ENCODE measurements around the gene LYL1.

Gene LYL1

DNA sequence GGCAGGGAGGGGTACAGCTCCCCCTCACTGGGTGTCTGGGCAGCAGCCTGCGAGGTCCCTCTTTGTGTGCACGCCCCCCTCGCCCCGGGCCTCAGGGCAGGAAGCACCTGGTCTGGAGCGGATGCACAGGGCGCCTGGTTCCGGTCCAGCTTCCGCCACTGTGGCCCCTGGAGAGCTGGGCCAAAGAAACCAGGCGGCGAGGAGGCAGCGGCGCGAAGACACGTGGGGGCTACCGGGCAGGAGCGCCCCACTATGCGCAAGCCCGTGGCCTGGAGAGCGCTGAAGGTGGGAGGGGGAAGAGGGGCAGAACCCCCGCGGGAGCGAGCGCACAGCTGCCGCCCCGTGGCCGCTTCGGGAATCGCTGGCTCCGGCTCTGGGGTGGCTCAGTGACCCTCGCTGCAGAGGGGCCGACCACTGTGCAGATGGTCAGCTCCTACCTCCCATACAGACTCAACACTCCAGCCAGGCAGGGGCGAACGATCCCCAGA is 1.7 kb upstream of the LYL1 start:
- DNase-seq, result no peak

DNA sequence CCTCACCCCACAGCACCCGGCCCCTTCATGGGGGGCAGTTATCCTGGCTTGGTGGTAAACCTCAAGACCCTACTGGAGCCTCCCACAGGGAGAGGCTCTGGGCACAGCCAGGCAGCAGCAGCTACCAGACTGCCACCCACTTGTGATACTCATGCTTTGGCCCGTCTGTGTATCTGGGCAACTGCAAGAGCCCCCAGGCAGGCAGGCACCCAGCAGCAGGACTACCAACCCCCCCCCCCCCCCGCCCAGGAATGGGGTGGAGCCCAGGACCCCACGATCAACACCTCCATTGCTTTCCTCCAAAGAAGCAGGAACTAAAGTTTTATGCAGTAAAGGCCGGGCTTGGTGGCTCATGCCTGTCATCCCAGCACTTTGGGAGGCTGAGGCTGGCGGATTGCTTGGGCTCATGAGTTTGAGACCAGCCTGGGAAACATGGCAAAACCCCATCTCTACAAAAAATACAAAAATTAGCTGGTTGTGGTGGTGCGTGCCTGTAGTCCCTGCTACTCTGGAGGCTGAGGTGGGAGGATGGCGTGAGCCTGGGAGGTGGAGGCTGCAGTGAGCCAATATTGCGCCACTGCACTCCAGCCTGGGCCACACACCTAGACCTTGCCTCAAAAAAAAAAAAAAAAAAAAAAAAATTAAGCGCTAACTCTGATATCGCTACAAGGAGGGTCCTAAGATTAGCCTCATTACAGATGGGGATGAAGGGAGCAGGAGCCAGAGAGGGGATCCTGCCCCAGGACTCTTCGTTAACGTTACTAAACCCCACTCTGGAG is 1.1 kb upstream of the LYL1 start:
- no peak for DNase-seq

DNA sequence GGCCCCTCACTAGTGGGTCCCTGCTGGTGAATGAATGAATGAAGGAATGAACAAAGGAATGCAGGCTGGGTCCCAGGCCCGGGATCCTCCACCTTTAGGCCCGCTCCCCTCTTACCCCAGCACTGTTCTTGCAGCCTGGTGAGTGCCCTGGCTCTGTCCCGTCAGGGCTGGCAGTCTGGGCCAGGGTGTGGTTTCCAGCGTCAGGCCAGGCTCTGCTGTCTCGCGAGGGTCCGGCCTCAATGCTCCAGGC is 317 bp downstream of the LYL1 start:
- DNase-seq, result no peak

DNA sequence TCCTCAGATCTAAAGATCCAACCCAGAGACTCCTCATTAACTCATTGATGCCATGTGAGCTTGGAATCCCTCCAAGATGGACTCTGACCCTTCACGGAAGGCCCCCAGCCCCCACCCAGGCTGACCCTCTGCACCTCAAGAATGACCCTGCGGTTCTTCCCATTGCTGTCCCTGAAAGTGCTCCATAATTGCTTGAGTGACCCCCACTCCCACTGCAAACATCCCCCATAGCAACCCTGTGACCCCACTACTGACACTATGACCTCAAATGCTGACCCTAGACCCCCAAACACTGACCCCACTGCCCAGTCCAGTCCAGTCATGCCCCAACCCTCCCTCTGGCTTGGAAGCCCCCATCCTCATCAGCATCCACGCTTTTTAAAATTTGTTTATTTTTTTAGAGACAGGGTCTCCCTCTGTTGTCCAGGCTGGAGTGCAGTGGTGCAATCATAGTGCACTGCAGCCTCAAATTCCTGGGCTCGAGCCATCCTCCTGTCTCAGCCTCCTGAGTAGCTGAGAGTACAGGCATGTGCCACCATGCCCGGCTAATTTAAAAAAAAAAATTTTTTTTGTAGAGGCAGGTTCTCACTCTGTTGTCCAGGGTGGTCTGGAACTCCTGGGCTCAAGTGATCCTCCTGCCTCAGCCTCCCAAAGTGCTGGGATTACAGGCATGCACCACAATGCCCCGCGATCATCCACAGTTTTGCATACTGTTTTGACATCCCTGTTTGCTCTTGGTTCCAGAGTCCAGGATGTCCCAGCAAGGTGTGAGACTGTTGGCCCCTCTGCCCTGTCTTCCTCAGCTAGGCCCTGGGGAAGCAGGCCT is 855 bp downstream of the LYL1 start:
- no peak for DNase-seq

DNA sequence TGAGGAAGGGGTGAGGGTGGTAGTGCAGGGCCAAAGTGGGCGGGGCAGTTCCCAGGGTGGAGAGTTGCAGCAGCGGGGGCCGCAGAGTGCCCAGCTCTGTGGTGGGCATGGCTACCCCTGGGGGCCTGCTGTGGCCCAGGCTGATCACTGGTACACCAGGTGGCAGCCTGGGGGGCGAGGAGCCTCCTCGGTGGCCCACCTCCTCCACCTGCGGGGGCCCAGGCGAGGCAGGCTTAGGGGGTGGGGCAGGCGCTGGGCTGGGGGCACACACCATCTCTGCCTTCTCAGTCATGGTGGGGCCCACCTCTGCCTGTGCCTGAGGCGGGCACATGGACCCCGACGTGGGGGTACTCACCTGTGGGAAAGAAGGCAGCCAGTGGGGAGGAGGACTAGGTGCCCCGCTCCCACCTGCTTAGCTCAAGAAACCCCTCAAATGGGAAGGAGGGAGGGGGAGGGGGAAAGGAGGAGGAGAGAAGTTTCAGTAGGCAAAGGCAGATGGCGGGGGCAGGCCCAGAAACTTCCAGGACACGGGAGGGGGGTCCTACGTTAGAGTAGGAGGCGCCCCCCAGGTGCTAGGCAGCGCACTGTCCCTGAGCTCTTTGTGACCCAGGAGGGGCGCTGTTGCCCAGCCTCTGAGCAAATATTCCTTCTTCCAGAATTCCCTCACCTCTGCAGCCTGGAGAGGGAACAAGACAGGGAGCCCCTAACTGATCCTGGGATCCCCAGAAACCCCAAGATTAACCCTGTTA is 1.6 kb downstream of the LYL1 start:
- no peak for DNase-seq

DNA sequence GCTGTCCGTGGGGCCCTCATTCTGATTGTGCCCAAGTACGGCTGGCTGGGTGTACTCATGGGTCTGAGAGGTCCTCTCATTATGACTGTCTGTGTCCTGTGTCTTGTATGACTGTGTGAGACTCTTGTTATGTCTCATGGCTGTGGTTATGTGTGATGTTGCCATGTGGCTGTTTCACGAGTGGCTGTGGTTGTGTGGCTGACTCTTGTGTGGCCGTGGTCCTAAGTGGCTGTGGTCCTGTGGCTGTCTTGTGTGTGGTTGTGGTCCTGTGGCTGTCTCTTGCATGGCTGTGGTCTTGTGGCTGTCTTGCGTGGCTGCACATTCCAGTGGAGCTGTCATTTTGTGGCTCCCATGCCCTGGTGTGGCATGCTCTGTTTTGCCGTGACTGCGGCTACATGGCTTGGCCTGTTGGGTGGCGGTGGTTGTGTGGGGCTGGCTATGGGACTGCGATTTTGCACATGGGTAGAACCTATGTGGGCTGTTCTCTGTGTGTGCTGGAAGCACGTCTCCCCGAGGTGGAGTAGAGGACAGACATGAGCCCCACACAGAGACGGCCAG is 2.5 kb downstream of the LYL1 start:
- DNase-seq, result no peak

DNA sequence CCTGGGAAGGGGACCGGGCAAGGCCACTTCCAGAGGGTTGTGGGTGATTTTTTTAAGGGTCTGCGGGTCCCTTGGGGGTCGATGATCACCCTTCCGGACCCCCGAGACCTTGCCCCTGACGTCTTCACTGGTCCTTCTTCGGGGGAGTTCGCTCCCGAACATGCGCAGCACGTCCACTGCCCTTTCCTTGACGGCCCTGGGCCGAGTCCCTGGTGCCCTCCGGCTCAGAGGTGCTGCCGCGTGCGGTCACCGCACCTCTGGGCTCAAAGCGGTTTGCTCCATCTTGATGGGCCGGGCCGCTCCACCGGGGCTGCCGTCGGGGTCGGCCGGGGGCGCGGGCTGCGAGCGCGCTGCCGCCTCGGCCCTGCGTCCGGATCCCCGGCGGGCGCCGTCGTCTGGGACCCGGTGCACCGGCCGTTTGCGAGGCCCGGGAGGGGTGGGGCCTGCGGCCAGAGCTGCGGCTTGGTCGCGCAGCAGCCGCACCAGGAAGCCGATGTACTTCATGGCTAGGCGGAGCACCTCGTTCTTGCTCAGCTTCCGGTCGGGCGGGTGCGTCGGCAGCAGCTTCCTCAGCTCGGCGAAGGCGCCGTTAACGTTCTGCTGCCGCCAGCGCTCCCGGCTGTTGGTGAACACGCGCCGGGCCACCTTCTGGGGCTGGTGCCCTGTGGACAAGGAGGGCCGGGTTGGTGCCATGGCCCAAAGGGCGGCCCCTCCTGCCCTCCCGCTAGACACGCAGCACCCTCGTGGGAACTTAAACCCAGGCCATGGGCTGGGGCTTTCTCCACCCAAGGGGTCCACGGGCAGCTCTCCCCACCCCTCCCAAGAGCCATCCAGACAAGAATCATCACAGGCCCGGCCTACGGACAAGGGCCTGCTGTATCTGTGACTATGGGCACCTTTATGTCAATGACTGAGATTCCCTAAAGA is 3.3 kb downstream of the LYL1 start:
- peak; percentile 75 for DNase-seq

DNA sequence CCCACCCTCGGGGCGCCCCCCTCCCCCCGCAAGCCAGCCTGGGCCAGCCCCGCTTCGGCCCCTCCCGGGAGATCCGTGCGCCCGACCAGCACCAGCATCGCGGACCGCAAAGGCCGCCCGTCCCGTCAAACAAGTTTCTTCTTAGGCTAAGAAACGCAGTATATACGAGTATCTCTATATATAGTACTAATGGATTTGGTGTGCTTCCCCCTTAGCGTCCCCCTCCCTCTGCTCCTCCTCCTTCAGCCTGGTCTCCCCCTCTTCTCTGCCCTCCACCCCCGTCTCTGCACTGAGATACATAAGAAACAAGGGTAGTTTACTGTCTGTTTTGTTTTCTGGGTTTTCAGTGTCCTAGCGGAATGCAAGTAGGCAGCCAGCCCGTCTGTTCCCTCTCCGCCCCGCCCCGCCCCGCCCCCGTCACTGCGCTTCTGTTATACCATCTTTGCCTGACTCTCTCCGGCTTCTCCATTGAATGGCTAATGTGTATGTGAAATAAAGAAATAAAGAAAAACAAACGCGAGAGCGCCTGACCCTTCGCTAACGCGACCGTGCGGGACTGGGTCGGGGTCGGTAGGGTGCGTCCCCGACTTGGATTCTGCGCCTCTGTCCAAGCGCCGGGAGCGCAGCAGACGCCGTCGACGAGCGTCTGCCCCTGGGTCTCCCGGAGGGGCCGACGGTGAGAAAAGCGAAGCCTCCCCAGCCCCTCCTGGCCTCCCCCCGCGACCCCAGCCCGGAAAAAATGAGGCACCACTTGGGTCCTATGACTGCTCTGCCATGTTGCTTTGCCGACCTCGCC is 4.2 kb downstream of the LYL1 start:
- no peak for DNase-seq

DNA sequence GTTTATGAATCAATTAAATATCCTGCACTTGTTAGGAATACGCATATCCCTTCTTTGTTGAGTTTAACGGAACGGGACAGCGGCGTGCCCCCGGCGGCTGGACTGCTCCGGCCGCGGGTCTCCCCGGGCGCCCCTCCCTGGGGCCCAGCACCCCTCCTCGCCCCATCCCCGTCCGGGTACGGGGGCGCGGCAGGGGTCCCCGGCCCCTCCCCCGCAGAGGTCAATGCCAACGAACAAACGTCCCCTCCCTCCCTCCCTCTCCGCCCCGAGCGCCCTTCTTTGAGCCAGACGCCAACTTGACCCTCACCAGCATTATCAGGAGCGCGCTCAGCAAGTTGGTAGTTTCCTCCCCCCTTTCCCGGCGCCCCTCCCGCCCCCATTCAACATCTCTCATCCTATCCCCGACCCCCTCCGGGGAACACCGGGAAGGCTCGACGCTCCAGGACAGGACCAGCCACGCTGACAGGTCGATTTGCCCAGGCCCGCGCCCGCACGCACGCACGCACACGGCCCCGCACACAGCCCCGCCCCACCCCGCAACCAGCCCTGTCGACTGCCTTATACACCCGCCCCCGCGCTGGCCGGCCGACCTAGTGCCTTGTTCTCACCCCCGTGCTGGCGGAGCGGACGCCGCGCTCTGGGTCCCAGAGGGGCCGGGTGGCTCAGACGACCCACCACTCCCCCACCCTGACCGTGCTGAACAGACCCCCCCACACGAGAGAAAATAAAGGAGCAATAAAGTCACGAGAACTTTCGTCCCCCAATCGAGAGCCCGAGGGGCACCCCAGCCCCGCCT is 5.0 kb downstream of the LYL1 start:
- DNase-seq, result no peak

DNA sequence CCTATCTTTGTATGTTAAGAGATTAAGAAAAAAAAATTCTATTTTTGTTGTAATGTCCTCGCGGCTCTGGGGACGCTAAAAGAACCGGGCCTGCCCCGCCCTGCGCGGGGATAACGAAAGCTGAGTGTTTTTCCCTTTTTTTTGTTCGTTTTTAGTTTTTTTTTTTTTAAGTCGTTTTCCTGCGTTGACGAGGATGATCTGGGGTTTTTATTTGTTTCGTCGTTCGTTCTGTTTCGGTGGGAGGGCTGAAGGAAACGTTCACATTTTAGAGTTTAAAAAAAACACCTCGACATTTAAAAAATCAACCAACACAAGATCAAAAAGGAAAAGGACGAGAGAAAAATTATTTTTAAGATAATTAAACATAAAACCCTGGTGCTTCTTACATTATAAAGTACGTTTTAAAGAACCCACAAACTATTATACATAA is 5.6 kb downstream of the LYL1 start:
- DNase-seq, result no peak

DNA sequence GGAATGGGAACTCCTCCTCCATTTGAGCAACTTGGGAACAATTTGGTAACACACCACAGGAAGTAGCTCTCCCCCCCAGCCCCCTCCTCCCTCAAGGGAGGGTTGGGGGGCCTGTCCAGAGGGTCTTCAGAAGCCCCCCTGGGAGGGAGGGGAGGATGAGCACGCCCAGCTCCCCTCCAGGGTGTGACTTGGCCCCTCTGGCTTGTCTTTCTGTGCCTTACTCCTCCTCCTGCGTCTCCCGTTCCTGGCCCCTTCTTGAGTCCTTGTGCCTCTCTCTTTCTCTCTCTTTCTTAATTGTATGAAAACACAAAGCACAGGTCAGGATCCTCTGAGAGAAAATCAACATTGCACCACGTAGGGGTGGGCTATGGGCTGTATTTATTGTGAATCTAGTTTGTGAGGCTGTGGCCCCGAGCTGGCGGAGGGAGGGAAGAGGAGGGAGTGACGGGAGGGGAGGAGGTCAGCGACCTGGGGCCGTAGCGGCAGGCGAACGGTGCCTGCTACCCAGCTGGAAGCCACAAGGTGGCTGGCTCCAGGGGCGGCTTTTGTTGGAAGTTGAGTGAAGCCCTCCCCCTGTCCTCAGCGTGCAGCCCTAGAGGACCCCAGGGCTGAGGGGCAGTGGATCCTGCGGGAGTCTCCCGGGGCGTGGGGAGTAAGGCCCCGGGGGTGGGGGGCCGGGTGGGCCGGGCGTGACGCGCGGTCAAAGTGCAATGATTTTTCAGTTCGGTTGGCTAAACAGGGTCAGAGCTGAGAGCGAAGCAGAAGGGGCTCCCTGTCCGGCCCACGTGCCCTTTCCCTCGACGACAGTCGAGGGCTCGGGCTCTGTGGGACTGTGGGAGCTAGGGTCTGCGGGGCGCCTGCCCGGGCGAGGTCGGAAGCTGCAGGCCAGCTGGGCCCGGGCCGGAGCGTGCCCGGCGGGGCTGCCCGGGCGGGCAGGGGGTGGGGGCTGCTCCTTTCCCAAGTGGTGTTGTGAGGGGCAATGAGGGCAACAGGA is 6.4 kb downstream of the LYL1 start:
- peak; percentile 88 for DNase-seq

DNA sequence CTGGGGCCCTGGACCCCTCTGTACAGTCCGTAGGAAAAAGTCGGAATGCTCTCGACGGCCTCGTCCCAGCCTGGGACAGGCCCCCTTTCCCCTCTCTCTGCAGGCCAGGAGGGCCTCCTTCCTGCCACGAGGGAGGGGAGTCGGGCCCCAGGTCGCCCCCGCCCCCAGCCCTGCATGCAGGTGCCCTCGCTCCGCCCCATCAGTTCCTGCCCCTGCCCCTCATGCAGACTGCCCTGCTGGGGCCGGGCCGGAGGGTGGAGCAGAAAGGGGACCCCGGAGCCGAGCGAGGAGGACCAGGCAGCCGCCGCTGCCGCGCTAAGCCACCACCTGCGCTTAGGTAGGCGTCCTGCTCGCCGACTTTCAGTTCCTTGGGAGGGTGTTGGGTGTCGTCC is 7.3 kb downstream of the LYL1 start:
- DNase-seq, result no peak

DNA sequence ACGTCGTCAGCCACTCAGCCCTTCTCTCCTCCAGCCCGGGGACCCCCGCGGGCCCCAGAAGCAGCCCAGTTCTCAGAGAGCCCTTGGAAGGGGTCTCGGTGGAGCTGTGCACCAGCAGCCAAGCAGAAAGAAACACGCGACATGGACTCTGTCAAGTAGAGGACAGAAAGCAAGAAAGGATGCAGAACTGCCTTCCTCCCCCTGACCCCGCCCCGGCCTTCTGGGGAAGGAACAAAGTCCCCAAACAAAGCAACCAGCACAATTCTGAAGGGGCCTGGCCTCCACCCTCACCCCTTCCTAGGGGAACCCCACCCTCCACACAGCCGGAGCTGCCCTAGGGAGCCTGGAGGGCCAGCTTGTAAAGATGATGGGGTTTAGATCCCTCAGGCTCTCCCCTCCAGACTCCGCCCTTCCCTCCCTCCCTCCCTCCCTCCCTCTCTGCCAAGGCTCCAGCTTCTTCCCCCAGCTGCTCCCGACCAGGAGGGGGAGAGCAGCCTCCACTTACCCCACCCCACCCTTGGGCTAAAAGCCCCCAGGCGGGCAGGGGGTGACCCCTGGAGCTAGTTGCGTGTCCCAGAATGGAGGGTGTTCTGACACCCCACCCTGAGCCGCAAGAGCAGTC is 7.8 kb downstream of the LYL1 start:
- DNase-seq, result no peak

DNA sequence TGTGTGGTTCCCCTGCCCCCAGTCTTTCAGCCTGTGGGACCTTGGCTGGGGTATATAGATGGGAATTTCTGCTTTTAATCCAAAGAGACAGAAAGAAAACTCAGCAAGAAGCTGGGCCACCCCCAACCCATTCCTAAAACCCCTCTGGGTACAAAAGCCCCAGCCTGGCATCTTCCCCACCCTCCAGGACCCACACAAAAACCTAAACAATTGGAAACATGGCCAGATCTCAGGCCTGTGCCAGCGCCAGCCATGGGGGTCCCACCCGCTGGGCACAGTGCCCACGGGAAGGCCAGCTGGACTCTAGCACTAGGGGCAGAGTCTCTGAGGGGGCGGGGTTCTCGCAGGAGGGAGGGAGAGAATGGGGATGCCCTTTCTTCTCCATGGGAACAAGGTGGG is 8.6 kb downstream of the LYL1 start:
- DNase-seq, result no peak

DNA sequence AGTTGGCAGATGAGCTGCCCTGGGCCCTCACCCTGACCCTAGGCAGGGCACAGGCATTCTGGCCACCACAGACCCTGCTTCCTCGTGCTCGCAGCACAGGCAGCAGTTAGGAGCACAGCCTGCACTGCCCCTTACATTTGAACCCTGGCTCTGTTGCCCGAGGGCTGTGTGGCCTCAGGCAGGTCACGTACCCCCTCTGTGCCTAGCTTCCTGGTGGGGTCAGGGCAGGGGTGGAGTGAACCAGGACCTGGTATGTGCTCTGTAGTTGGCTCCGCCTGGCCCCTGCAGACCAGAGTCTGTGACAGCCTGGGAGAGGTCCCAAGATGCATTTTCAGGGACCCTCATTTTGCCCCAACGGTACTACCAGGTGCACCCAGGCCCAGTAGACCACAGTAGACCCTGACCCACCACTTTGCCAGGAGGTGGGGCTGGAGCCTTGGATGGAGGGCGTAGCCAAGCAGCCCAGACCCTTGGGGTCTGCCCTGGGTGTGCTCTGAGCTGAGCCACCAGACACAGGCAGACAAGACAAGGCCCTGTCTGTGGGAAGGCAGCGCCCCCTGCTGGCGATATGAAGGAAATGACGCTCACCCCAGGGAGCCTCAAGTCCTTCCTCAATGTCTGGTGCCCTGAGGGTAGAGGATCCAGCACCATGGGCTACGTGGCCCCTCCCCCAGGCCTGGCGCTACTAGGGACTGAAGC is 9.1 kb downstream of the LYL1 start:
- DNase-seq, result peak; percentile 89

DNA sequence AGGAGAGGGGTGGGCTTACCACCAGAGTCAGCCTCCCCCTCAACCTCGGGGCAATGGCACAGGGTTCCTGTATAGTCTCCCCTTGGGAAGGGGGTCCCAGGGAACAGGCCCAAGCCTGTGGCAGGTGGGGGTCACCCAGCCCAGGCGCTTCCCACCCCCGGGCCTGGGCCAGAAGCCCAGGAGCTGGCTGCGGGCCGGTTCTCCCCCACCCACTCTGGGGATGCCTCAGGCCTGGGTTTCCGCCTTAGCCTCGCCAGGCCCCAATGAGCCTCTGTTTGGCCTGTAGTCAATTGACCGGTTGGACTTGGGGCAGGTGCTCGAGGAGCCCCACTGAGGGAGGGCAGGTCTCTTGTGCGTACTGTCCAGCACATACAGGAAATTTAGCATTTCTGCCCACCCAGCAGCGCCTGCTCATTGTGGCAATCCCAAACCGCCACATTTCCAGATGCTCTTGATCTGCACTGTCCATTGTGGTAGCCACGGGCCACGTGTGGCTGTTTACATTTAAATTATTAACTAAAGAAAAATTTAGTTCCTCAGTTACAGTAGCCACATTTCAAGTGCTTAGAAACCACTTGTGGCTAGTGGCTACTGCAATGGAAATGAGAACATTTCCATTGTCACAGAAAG is 9.9 kb downstream of the LYL1 start:
- DNase-seq, result no peak

DNA sequence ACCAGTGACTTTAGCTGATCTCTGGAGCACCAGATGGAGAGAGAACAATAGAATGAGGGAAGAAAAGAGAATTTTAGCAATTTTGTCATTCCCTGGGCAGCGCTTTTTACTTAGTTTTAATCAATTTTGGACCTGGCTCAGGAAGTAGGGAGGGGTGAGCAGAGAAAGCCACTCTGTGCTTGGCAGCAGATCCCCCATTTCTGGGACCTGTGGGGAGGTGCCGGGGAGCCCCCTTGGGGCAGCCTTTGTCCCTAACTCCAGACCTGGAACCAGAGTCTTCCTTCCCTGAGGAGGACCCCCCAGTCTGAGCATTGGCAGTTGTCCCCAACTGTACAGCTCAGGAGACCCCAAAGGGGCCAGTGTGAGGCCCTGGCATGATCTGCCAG is 10.5 kb downstream of the LYL1 start:
- no peak for DNase-seq

All from islet precursor cell (in vitro differentiated cells).